ENCODE measurements around the gene MAL.

Gene MAL

GRCh38 chr2:95016616-95017015, 8.9 kb upstream of the MAL start:
- DNase-seq (ENCODE audit: low read depth, low spot score), result no peak

- no peak for DNase-seq (ENCODE audit: low read depth, low spot score)
Measured at GRCh38 chr2:95017071-95017501, 8.4 kb upstream of the MAL start.

GRCh38 chr2:95017836-95018235, 7.7 kb upstream of the MAL start:
- no peak for DNase-seq (ENCODE audit: low read depth, low spot score)

- DNase-seq (ENCODE audit: low read depth, low spot score), result no peak
Measured at GRCh38 chr2:95018301-95018700, 7.2 kb upstream of the MAL start.

GRCh38 chr2:95018861-95019550, 6.5 kb upstream of the MAL start:
- no peak for DNase-seq (ENCODE audit: low read depth, low spot score)

DNA sequence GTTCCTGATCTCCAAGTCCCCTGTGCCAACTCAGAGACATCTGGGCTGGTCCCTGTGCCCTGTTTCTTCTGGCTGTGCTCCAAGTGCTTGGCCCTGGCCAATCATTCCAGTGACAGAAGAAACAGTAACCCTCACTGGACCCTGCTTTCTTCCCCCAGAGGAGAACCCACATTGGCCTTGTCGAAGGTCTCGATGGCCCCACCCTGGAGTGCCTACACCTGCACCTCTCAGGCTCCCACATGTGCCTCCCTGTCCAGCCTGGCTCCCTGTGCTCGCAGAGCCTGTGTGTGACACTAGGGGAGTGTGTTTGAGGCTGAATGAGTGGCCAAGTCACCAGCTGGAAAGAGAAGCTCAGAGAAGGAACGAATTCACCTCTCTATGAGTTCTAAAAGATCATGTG, 5.9 kb upstream of the MAL start:
- DNase-seq (ENCODE audit: low read depth, low spot score), result no peak

GRCh38 chr2:95020275-95021022, 5.1 kb upstream of the MAL start:
- DNase-seq (ENCODE audit: low read depth, low spot score), result no peak

- DNase-seq (ENCODE audit: low read depth, low spot score), result no peak
Measured at GRCh38 chr2:95021023-95021416, 4.5 kb upstream of the MAL start.

- no peak for DNase-seq (ENCODE audit: low read depth, low spot score)
Measured at GRCh38 chr2:95021847-95022246, 3.7 kb upstream of the MAL start.

GRCh38 chr2:95022309-95023221, 2.9 kb upstream of the MAL start:
- DNase-seq (ENCODE audit: low read depth, low spot score), result no peak

DNA sequence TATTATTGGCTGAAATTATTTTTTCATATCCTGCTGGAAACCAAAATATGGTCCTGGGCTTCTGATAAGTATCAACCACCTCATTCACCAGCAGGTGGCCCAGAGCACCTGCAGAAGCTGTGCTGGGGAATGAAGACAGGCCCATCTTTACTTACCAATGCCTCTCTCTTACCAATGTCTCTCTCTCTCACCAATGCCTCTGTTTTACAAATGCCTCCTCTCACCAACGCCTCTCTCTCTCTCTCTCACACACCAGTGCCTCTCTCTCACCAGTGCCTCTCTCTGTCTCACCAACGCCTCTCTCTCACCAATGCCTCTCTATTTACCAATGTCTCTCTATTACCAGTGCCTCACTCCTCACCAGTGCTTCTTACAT, 2.3 kb upstream of the MAL start:
- DNase-seq (ENCODE audit: low read depth, low spot score), result no peak

DNA sequence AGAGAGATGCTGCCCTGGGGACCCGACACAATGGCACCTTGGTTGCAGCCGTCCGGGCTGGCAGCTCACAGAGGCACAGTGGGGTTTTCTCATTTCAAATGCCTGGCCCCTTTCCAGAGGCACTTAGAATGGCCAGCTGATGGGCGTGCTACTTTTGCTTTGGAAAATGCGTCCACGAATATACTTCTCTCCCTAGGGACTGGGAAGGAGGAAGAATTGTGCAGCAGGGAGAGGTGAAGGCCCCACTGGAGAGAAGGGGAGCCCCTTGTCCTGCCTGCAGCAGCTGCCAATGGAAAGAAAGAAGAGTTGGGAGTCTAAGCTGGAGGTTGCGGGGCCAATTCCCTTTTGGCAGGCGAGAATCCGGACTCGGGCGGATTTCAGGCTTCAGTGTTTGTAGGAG, 1.1 kb upstream of the MAL start:
- no peak for DNase-seq (ENCODE audit: low read depth, low spot score)

DNA sequence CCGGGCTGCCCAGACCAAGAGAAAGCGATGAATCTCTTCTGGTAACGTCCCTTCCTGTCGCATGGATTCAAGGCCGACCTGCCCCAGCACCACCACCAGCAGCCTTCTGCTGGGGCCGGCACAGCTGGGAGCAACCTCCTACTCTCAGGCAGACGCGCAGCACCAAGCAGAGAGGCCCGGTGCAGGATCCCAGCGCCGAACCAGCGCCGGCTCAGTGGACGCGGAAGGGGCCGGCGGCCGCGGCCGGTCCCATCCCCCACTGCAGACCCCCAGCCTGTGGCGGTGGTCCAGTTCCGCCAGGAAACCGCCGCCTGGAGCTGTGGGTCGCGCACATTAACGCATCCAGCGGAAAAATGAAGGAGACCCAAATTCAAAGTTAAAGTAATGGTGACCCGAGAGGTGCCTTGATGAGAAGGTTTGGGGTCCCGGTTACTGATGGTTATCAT, 525 bp upstream of the MAL start:
- no peak for DNase-seq (ENCODE audit: low read depth, low spot score)

DNA sequence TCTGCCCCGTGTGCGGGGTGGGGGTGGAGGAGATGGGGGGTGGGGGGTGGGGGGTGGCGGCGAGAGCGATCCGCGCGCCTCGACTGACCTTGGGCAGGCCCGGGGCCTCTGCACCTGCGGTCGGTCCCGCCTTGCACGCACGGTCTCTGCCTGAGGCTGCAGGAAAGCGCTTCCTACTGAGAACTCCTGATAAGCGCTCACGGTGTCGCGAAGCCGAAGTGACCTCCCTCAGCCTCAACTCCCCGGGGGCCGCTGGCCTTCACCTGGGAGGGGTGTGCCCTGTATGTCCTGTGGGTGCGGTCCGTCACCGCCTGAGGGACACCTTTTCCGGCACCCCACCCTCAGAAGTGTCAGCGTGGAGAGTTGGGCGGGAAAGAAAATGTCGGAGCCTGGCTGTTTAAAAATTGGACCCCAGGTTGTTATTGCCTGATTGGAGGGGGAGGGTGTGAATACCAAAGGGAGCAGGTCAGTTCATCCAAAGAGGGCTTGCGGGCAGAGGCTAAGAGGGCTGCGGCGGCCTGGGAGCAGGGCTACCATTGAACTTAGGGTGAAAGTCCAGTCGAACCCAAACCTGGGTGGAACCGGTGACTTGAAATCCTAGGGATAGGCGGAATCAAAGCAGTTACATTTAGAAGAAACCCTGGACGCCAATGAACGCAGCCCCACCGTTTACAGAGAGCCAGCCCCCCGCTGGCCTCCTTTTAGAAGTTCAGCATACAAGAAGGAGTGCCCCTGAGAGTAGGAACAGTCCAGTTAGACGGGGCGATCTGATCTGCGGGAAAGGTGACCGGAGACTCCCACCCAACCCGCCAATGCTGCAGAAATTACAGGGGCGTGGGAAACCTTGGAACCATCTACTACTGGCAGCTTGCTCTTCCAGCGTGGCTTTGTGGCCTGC, 1.2 kb downstream of the MAL start:
- DNase-seq (ENCODE audit: low read depth, low spot score), result no peak

DNA sequence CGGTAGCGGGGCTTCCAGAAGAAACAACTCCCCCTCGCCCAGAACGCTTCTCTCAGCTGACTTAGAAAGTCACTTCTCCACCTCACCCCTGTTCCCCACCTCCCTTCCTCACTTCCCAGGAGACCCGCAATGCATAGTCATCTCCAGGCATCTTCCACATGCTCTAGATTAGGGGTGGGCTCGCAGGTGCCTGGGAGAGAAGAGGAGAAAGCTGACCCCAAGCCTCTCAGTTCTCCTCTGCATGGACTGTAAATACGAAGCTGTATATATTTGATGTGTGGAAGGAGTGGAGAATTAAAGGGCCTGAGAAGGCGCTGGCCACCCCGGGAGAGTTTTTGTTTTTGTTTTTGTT, 1.8 kb downstream of the MAL start:
- DNase-seq (ENCODE audit: low read depth, low spot score), result no peak

DNA sequence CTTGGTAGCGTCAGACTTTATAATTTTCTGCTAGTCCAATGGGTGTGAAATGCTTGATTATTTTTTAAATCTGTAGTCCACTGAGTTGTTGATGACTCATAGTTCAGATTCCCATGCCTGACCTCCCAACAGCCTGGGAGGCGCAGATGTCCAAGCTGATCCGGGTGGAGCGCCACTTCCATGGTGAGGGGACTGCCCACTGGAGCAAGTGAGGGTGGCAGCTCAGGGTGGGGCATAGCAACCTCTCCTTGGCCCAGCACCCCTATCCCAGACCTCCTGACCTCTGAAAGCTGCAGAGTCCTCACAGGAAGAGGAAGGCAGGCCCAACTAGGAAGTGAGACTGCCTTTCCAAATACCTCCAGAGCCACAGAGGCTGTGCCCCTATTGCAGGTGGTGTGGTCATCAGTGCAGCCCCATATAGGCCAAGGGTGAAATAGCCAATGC, 4.4 kb downstream of the MAL start:
- no peak for DNase-seq (ENCODE audit: low read depth, low spot score)

GRCh38 chr2:95030496-95030895, 5.0 kb downstream of the MAL start:
- no peak for DNase-seq (ENCODE audit: low read depth, low spot score)

DNA sequence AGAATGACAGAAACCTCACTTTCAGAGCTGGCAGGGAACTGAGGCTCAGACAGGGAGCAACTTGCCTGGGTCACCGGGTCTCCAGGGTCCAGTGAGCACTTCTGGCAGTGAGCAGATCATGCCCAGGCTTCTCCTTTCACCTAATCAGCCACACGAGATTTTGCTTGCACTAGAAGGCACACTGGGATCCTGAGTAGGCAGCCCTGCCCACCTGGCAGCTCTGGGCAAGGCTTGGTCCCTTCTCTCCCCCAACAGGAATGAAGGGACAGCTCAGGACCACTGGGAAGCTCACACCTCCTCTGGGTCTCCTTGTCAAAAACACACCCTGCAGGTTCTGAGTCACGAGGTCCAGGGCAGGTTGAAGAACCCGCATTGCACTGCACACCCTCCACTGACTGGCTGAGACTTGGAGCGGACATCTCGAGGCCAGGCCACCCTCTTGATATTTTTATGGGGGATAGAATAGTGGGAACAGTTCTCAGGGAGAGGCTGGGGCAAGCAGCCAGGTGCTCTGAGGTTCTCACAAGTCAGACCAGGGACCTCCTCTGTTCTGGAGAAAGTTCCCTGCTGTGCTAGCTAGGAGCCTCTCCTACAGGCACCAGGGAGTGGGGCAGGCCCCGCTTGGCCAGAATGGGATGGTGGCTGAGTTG, 5.7 kb downstream of the MAL start:
- DNase-seq (ENCODE audit: low read depth, low spot score), result no peak

- no peak for DNase-seq (ENCODE audit: low read depth, low spot score)
Measured at GRCh38 chr2:95031726-95032116, 6.2 kb downstream of the MAL start.

GRCh38 chr2:95032341-95032740, 6.8 kb downstream of the MAL start:
- no peak for DNase-seq (ENCODE audit: low read depth, low spot score)

Measured in brain pericyte (primary cell).